ENCODE measurements around the gene OR8U1.
"Not testable (repeated sequence)": the region's sequence is repeated elsewhere in the genome, so short reads cannot be mapped to it uniquely, and the experiment has no call there.

Gene OR8U1

DNA sequence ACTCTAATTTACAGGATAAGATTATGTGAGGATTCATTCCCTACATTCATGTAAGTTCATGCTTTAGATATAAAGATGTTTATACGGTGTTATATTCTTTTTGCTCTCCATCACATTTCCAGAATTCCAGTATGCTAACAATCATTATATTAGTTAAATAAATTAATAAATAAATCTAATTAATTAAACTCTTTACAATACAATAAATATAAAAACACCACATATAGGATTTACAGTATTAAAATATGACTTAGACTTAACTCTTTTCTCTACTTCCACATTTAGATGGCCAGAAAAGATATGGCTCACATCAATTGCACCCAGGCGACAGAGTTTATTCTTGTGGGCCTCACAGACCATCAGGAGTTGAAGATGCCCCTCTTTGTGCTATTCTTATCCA is at the start of gene OR8U1:
OR8U1 (plus strand) TSS at position 301 of the 400 bp plus-strand sequence; CDS start at position 301, 0 bp downstream.
- H3K27ac Mint-ChIP-seq: no peak within 1 kb of the TSS
- no peaks in the 10 kb centered on the region for H3K4me1 Mint-ChIP-seq
- H3K36me3 Mint-ChIP-seq: no peaks in the 10 kb centered on the region
- ATAC-seq (ENCODE audit: low read depth) (no peak), DNase-seq (ENCODE audit: low spot score in 2 of 2) (no peak)
- H3K27me3 Mint-ChIP-seq: no peaks in the 10 kb centered on the region
- H3K4me3 Mint-ChIP-seq: no peak within 1 kb of the TSS
- peaks cover 12% of the 10 kb centered on the region for H3K9me3 Mint-ChIP-seq

DNA sequence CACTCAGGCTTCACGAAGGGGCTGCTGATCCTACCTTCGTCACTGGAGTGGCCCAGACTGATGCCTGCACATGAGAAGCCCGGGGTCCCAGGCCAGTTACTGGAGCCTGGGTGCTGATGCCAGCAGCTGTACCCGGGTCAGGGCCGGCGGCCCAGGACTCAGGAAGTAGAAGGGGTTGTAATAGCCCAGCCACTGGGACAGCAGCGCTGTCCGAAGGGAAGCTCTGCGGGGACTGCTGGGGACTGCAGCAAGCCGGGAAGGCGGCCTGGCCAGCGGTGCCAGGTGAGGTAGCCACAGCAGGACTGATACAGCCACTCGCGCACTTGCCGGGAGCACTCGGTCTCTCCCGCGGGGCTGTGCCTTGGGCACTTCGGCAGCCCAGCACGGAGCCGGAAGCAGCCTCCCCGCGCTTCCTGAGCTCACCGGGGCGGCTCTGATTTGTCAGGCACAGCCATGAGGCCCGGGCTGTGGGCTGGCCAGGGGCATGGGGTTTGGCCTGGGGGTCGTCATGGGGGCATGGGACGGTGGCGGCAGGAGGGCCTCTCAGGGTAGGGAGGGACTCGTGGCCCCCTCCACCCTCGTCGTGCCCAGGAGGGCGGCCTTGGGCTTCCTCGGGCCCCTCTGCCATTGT is 43.4 kb upstream of the OR8U1 start:
- no peaks in the 10 kb centered on the region for H3K36me3 Mint-ChIP-seq
- ATAC-seq (ENCODE audit: low read depth): no peak
- no peaks in the 10 kb centered on the region for H3K27me3 Mint-ChIP-seq
- H3K9me3 Mint-ChIP-seq: peaks cover 3% of the 10 kb centered on the region
- H3K4me1 Mint-ChIP-seq: no peaks in the 10 kb centered on the region
- DNase-seq (ENCODE audit: low spot score in 2 of 2): no peak
- no peak overlapping the region for H3K27ac Mint-ChIP-seq
- H3K4me3 Mint-ChIP-seq: no peak overlapping the region

DNA sequence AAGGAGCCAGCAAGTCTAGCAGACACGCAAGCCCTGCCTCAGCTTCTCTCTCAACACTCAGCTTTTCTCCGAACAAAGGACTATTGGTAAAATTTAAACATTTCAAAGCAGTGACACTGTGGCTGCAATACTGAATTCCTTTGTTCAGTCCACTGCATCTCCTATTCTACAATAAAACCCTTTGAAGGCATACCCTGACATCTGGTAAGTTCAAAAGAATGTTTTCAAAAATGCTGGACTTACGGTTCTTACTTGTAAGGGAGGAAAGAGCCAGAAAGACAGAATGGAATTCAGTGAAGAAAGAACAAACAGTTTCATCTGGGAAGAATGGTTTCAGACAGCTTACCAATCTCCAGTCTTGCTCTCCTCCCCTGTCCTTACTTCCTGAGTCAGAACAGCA is 42.3 kb upstream of the OR8U1 start:
- peaks cover 4% of the 10 kb centered on the region for H3K9me3 Mint-ChIP-seq
- ATAC-seq (ENCODE audit: low read depth) (no peak), DNase-seq (ENCODE audit: low spot score in 2 of 2) (no peak)
- no peaks in the 10 kb centered on the region for H3K4me1 Mint-ChIP-seq
- no peaks in the 10 kb centered on the region for H3K27me3 Mint-ChIP-seq
- no peak overlapping the region for H3K4me3 Mint-ChIP-seq
- no peaks in the 10 kb centered on the region for H3K36me3 Mint-ChIP-seq
- no peak overlapping the region for H3K27ac Mint-ChIP-seq

DNA sequence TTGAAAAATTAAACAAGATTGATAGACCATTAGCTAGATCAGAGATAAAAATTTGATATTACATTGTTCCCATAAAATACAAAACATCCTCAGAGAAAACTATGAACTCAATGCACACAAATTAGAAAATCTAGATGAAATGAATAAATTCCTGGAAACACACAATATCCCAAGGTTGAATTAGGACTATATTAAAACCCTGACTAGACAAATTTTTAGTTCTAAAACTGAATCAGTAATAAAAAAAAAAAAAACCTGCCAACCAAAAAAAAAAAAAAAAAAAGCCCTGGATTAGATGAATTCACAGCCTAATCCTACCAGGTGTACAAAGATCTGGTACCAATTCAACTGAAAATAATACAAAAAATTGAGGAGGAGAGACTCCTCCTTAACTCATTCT is 35.1 kb upstream of the OR8U1 start:
- no peaks in the 10 kb centered on the region for H3K36me3 Mint-ChIP-seq
- H3K27ac Mint-ChIP-seq: no peak overlapping the region
- H3K4me3 Mint-ChIP-seq: no peak overlapping the region
- DNase-seq (ENCODE audit: low spot score in 2 of 2) (no peak), ATAC-seq (ENCODE audit: low read depth) (no peak)
- peaks cover 5% of the 10 kb centered on the region for H3K9me3 Mint-ChIP-seq
- H3K27me3 Mint-ChIP-seq: no peaks in the 10 kb centered on the region
- H3K4me1 Mint-ChIP-seq: no peaks in the 10 kb centered on the region

DNA sequence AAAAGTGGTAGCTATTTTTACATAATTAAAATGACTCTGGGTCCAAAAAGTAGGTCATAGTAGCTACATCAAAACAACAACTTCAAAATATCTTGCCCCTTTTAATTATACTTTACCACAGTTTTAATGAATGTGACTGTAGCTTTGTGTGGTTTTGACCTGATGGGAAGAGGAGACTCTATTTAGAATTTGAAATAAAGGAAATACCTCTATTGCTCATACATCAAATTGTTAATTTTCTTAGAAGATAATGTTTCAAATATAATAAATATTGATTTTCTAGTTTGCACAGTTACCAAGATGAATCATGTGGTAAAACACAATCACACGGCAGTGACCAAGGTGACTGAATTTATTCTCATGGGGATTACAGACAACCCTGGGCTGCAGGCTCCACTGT is 29.7 kb upstream of the OR8U1 start, which contains the start of gene OR8K1:
OR8K1 (plus strand) TSS at position 301 of the 400 bp plus-strand sequence; CDS start at position 301, 0 bp downstream.
- H3K9me3 Mint-ChIP-seq: peaks cover 2% of the 10 kb centered on the region

DNA sequence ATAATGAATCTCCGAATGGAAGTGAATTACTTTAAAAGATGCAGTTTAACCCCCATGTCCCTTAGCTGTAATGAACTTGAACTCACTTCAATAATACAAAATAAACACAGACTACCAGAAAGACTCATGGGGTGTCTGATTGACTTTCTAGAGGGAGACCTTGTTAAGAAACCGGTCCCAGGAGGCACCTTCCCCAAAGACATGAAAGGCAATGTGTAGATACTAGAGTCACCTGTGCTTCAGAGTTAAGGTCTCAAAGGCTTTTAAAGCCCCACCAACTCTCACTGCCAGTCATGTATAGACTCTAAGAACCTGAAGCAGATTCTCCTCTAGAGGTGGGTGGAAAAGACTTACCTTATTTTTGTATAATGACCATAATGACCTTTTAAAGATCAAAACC is 21.4 kb upstream of the OR8U1 start, which contains the start of gene OR8J1:
OR8J1 (plus strand) TSS at position 301 of the 400 bp plus-strand sequence. CDS start 5,956 bp downstream, outside the sequence.
- H3K36me3 Mint-ChIP-seq: no peaks in the 10 kb centered on the region
- no peaks in the 10 kb centered on the region for H3K27me3 Mint-ChIP-seq
- no peak within 1 kb of the TSS for H3K4me3 Mint-ChIP-seq
- DNase-seq (ENCODE audit: low spot score in 2 of 2): no peak
- peaks cover 1% of the 10 kb centered on the region for H3K9me3 Mint-ChIP-seq
- ATAC-seq (ENCODE audit: low read depth): no peak
- H3K27ac Mint-ChIP-seq: no peak within 1 kb of the TSS
- no peaks in the 10 kb centered on the region for H3K4me1 Mint-ChIP-seq

More for the DNA sequence above, 29.7 kb upstream of the OR8U1 start, which contains the start of gene OR8K1:
- DNase-seq (ENCODE audit: low spot score in 2 of 2) (no peak), ATAC-seq (ENCODE audit: low read depth) (no peak)
- no peak within 1 kb of the TSS for H3K27ac Mint-ChIP-seq
- no peaks in the 10 kb centered on the region for H3K36me3 Mint-ChIP-seq
- H3K4me1 Mint-ChIP-seq: no peaks in the 10 kb centered on the region
- no peak within 1 kb of the TSS for H3K4me3 Mint-ChIP-seq
- H3K27me3 Mint-ChIP-seq: no peaks in the 10 kb centered on the region

DNA sequence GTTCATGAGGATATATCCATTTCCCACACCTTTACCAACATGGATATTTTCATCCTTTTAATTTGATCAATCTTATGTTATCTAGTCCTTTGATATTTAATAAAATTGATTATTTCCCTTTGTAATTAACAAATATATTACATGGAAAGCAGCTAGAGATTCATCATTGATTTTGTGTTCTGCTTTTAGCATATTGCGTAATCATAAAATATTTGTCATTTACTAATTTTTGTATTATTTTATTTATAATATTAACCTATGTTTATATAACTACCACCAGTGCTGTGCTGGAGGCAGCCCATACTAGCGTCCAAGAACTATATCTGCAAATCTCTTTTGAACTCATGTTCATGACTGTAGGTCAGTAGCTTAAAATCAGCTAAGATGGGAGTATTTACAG is 4.7 kb downstream of the OR8U1 start:
- no peak overlapping the region for H3K27ac Mint-ChIP-seq
- H3K36me3 Mint-ChIP-seq: no peaks in the 10 kb centered on the region
- no peak for ATAC-seq (ENCODE audit: low read depth)
- no peaks in the 10 kb centered on the region for H3K27me3 Mint-ChIP-seq
- peaks cover 10% of the 10 kb centered on the region for H3K9me3 Mint-ChIP-seq
- no peak for DNase-seq (ENCODE audit: low spot score in 2 of 2)
- H3K4me3 Mint-ChIP-seq: no peak overlapping the region
- H3K4me1 Mint-ChIP-seq: no peaks in the 10 kb centered on the region

DNA sequence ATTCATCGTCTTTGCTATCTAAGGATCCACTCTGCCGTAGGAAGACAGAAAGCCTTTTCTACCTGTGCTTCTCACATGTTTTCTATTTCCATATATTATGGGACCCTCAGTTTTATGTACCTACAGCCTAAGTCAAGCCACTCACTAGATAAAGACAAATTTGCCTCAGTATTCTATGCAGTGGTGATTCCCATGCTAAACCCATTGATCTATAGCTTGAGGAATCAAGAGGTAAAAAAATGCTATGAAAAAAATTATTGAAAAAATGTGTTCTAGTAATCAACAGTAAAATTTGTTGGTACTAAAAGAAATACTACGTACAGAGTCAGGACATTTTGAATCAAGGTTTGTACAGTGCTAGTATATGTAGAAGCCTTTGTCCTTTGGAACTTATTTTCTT is 19.0 kb downstream of the OR8U1 start:
- no peak for ATAC-seq (ENCODE audit: low read depth)
- Mint-ChIP-seq H3K27me3 (no peaks in the 10 kb centered on the region), H3K9me3 (peaks cover 3% of the 10 kb centered on the region), H3K27ac (no peak overlapping the region), H3K4me3 (no peak overlapping the region), H3K4me1 (no peaks in the 10 kb centered on the region), H3K36me3 (no peaks in the 10 kb centered on the region)
- no peak for DNase-seq (ENCODE audit: low spot score in 2 of 2)

DNA sequence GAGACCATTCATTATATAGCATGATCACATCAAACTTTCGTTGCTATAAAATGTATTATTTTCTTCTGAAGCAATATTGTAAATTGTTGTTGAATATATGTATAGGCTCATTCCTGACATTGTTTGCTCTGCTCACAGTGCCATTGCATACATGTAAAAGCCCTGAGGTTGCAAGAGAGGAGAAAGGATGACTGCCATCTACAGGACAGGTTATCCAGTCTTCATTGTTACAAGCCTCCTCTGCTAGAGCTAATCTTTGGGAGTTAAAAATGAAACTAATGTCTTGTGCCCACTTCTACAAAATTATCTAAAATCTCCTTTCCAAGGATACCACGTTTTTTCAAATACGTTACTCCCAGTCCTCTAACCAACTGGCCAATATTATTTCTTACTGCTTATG is 20.6 kb downstream of the OR8U1 start:
- DNase-seq (ENCODE audit: low spot score in 2 of 2): no peak
- no peak for ATAC-seq (ENCODE audit: low read depth)
- Mint-ChIP-seq H3K36me3 (no peaks in the 10 kb centered on the region), H3K4me3 (no peak overlapping the region), H3K4me1 (no peaks in the 10 kb centered on the region), H3K27me3 (no peaks in the 10 kb centered on the region), H3K9me3 (peaks cover 3% of the 10 kb centered on the region), H3K27ac (no peak overlapping the region)

DNA sequence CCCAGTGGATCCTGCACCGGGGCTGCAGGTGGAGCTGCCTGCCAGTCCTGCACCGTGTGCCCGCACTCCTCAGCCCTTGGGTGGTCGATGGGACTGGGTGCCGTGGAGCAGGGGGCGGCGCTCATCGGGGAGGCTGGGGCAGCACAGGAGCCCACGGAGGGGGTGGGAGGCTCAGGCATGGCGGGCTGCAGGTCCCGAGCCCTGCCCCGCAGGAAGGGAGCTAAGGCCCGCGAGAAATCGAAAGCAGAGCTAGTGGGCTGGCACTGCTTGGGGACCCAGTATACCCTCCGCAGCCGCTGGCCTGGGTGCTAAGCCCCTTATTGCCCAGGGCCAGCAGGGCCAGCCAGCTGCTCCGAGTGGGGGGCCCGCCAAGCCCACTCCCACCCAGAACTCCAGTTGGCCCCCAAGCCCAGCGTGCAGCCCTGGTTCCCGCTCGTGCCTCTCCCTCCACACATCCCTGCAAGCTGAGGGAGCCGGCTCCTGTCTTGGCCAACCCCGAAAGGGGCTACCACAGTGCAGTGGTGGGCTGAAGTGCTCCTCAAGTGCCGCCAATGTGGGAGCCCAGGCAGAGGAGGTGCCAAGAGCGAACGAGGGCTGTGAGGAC is 26.5 kb downstream of the OR8U1 start:
- H3K27ac Mint-ChIP-seq; H3K4me3 Mint-ChIP-seq; H3K27me3 Mint-ChIP-seq; H3K36me3 Mint-ChIP-seq; H3K4me1 Mint-ChIP-seq; H3K9me3 Mint-ChIP-seq; ATAC-seq (ENCODE audit: low read depth); DNase-seq (ENCODE audit: low spot score in 2 of 2): not testable (repeated sequence)

DNA sequence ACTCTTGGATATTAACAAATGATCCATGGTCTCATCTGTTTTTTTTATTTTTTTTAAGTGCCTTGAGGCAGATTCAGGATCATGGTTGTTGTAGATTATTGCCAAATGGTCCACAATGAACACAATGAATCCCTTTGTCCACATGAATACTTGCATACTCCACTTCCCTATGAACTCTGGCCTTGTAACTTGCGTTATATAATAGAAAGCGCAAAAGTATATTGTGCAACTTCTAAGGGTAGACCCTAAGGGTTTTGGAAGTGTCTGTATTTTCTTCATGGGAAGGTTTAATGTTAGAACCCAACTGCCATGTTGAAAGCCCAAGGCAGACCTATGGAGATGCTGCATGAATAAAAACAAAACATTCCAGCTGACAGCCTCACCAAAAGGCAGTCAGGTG is 29.0 kb downstream of the OR8U1 start:
- no peak overlapping the region for H3K27ac Mint-ChIP-seq
- H3K4me1 Mint-ChIP-seq: no peaks in the 10 kb centered on the region
- DNase-seq (ENCODE audit: low spot score in 2 of 2) (no peak), ATAC-seq (ENCODE audit: low read depth) (no peak)
- no peak overlapping the region for H3K4me3 Mint-ChIP-seq
- H3K36me3 Mint-ChIP-seq: no peaks in the 10 kb centered on the region
- H3K27me3 Mint-ChIP-seq: no peaks in the 10 kb centered on the region
- peaks cover 8% of the 10 kb centered on the region for H3K9me3 Mint-ChIP-seq

DNA sequence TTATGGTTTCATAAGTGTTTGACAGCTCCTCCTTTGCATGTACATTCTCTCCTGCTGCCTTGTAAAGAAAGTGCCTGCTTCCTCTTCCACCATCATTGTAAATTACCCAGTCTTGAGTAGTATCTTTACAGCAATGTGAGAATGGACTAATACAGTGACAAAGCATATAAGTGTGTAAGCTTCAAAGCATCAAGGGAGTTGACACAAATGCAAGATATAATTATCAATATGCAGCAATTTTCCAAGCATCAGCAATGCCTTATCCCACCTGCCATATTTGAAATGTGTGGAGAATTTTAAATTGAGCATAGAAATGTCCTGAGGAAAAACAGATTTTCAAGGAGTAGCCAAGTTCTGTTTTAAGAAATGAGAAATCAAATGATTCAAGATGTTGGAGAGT is 35.4 kb downstream of the OR8U1 start:
- H3K36me3 Mint-ChIP-seq: no peaks in the 10 kb centered on the region

DNA sequence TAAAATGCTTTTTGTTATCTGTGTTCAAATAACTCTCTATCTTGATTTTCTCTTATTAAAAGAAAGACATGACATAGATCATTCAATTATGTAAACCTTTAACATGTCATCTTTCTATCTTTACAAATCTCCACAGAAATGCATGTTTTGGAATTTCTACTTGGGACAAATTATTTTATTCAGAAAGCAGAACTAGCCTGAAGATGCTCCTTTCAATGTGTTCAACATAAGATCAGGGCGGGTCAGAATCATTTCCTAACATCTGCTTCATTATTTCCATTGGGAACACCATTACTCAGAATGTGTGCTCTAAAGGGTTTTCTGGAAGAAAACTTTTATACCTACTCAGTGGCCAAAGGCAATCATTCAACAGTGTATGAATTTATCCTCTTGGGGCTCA is 37.0 kb downstream of the OR8U1 start, which contains the start of gene OR5AL1:
OR5AL1 (plus strand) TSS at position 301 of the 400 bp plus-strand sequence.
- Mint-ChIP-seq H3K9me3 (peaks cover 12% of the 10 kb centered on the region), H3K36me3 (no peaks in the 10 kb centered on the region), H3K27me3 (no peaks in the 10 kb centered on the region), H3K4me1 (no peaks in the 10 kb centered on the region), H3K27ac (no peak within 1 kb of the TSS), H3K4me3 (no peak within 1 kb of the TSS)
- ATAC-seq (ENCODE audit: low read depth) (no peak), DNase-seq (ENCODE audit: low spot score in 2 of 2) (no peak)

More for the DNA sequence above, 35.4 kb downstream of the OR8U1 start:
- Mint-ChIP-seq H3K4me3 (no peak overlapping the region), H3K27me3 (no peaks in the 10 kb centered on the region), H3K27ac (no peak overlapping the region), H3K4me1 (no peaks in the 10 kb centered on the region), H3K9me3 (peaks cover 12% of the 10 kb centered on the region)
- ATAC-seq (ENCODE audit: low read depth) (no peak), DNase-seq (ENCODE audit: low spot score in 2 of 2) (no peak)

Data from memory B cell (primary cell).